Epidermal melanocyte (primary cell): ENCODE measurements around the gene DIPK1B.
"Not testable (repeated sequence)": the region's sequence is repeated elsewhere in the genome, so short reads cannot be mapped to it uniquely, and the experiment has no call there.

Experiments
- DNase-seq: peaks from one replicate; pipeline ENCODE4 v3.0.0; 2011; ENCODE audit warnings: low spot score; ENCODE audit not compliant: insufficient read length

DIPK1B gene

GRCh38 chr9:136698635-136699246 is 13.6 kb upstream of the DIPK1B start:
- no peak for DNase-seq

GRCh38 chr9:136700304-136700703 is 12.1 kb upstream of the DIPK1B start:
- DNase-seq: no peak

GRCh38 chr9:136700959-136701667 is 11.3 kb upstream of the DIPK1B start:
- no peak for DNase-seq

GRCh38 chr9:136701668-136702053 is 10.7 kb upstream of the DIPK1B start:
- no peak for DNase-seq

- no peak for DNase-seq
Observed at GRCh38 chr9:136703276-136703860, 9.0 kb upstream of the DIPK1B start.

GRCh38 chr9:136704741-136705140 is 7.6 kb upstream of the DIPK1B start:
- not testable (repeated sequence) for DNase-seq

GRCh38 chr9:136705564-136705963 is 6.8 kb upstream of the DIPK1B start:
- no peak for DNase-seq

GRCh38 chr9:136707011-136707410 is 5.4 kb upstream of the DIPK1B start:
- DNase-seq: no peak

GRCh38 chr9:136707849-136708517 is 4.4 kb upstream of the DIPK1B start:
- DNase-seq: peak; percentile 93

GRCh38 chr9:136709454-136710109 is 2.8 kb upstream of the DIPK1B start:
- DNase-seq: no peak

- DNase-seq: no peak
Observed at GRCh38 chr9:136710543-136710942, 1.8 kb upstream of the DIPK1B start.

- not testable (repeated sequence) for DNase-seq
Observed at GRCh38 chr9:136711219-136711648, 1.1 kb upstream of the DIPK1B start.

GRCh38 chr9:136712690-136713544 is 545 bp downstream of the DIPK1B start:
- DNase-seq: no peak

GRCh38 chr9:136713550-136713949 is 1.2 kb downstream of the DIPK1B start:
- no peak for DNase-seq

GRCh38 chr9:136714096-136714892 is 1.9 kb downstream of the DIPK1B start:
- no peak for DNase-seq

- DNase-seq: no peak
Observed at GRCh38 chr9:136714893-136715274, 2.5 kb downstream of the DIPK1B start.

GRCh38 chr9:136717399-136717798 is 5.0 kb downstream of the DIPK1B start:
- no peak for DNase-seq

GRCh38 chr9:136718345-136719194 is 6.2 kb downstream of the DIPK1B start:
- DNase-seq: no peak
